NCI-H146 treated with DMSO at 0.1 percent for 48 hours (cell line): Measurements from ENCODE around the gene FGF2.
"Not testable (repeated sequence)": the region's sequence is repeated elsewhere in the genome, so short reads cannot be mapped to it uniquely, and the experiment has no call there.

Experiments
- DNase-seq: peaks from one replicate; lab custom pipeline; 2025; ENCODE audit not compliant: unreplicated experiment; lab: John Stamatoyannopoulos, UW

The FGF2 gene

DNA sequence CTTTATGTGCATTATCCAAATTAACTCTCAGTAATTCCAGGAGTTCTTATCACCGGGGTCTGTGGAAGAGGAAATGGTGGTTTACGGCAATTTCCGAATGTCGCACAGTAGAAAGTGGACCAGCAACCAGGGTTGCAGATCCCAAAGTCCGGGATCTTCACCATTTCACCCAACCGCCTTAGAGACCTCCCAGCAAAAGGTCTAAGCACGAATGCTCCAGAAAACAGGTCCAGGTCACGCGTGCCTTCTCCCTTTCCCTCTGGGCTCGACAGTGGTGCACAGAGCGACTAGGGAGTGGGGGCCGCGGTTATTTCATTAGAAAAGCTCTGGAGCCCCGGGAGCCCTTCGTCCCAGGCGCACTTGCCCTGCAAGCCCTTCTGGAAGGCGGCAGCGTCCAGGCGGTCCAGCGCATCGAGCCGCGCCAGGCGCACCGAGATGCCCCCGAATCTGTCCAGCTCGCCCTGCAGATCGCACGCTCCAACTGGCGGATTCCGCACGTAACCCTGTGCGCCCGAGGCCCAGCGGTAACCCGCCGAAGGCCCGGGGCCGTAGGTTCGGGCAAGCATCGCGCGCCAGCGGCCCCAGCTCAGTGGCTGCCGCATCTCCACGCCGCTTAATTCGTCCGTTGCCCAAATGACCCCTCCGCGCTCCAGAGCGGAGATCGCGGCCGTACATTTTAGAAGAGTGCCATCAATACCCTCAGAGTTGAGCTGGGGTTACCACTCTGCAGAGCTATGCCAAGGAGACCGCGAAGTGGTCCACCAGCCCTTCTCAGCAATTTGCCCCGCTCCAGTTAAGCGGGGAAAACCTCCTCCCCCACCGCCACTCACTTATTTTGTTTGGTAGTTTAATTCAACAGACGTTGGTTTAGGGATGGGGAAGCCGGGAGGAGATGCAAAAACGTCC lies 95.6 kb downstream of the FGF2 start, which contains the start of gene NUDT6:
Gene NUDT6, minus strand, starts transcription at position 627 of the 906 bp plus-strand sequence. Its CDS starts 25 bp downstream, at position 602.
- peak; percentile 49 for DNase-seq

DNA sequence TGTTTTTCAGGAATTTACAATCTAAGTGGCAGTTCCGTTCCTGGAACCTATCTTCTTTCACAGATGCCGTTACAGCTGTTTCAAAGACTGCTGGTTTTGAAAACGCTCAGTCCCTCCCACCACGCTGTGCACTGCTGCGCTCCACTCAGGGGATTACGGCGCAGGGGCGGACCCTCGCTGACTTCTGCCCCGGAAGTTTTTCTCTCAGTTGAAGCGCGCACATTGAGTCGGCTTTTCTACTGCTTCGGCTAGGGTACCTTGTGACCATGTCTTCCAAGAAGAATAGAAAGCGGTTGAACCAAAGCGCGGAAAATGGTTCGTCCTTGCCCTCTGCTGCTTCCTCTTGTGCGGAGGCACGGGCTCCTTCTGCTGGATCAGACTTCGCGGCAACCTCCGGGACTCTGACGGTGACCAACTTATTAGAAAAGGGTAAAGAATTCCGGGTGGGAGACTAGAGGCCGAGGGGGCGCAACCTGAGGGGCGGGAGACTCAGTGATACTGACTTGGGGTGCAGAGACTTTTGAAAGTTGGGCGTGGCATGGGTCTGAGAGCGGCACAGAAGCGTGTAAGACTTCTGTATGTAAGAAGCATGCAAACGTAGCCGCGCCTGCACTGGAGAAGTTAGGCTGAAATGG lies 96.4 kb downstream of the FGF2 start:
- DNase-seq, result peak; percentile 46

DNA sequence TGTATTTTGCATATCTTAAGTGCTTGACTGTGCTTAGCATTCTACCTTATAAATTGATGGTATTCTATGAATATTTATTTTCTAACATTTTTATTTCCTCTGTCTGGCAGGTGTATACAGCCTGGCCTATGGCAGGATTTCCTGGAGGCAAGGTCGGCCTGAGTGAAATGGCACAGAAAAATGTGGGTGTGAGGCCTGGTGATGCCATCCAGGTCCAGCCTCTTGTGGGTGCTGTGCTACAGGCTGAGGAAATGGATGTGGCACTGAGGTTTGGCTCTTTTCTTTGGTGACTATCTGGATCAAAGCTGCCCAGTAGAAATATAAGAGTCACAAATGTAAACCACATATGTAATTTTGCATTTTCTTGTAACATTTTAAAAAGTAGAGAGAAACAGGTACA lies 102.3 kb downstream of the FGF2 start:
- no peak for DNase-seq

DNA sequence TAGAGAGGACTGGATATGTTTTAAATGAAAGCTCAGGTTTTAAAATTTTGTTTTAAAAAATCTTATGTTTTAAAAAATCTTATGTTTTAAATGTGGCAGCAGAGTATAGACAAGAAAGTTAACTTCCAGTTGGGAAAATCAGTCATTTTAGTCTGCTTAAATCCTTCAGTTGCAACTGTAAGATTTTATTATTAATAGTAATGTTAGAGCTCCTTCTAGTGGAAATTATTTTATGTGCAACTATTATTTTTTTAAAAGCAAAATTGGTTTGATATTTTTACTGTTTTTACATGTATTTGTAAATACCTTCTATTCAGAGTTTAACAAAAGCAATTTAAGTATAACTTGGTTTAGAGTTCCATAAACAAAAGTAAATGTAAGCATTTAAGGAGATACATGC lies 104.2 kb downstream of the FGF2 start:
- no peak for DNase-seq

DNA sequence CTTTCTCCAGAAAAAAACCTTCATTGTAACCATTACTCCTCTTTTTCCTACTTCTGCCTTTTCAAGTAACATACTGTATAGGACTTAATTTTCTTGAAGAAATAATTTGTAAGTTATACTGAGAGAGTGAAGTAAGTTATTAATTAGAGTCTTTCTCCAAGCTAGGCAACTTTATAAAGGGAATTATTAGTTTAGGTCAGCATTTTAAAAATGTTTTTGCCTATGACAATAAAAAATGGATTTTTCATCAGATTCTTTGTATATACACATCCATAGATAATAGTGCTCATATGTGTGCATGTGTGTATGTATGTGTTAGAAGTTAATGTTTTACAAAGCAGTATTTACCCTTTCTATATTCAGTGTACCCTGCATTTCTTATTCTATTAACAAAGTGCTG lies 106.1 kb downstream of the FGF2 start:
- DNase-seq, result no peak

DNA sequence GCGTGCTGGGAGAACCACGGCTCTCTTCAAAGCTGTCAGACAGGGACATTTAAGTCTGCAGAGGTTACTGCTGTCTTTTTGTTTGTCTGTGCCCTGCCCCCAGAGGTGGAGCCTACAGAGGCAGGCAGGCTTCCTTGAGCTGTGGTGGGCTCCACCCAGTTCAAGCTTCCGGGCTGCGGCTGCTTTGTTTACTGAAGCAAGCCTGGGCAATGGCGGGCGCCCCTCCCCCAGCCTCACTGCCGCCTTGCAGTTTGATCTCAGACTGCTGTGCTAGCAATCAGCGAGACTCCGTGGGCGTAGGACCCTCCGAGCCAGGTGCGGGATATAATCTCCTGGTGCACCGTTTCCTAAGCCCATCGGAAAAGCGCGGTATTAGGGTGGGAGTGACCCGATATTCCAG lies 118.5 kb downstream of the FGF2 start:
- DNase-seq, result not testable (repeated sequence)

DNA sequence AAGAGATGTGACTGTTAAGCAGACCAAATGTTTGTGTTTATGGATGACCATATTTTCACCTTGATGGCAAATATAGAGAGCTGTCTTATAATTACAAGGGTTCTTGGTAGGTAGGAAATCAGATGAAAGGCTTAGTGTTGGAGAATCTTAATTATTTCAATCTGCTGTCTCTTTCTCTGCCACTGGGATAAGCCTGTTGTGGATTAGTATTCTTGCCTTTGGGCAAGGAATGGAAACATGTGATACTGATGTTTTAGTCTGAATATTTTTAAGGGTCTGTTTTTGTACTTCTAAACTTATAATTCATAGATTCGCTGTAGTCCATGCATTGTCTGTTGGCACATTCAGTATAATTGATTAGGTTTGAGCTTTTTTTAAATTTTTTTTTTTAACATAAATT lies 119.5 kb downstream of the FGF2 start:
- no peak for DNase-seq
